Loucy (cell line): ENCODE data around the gene MYOD1.
A peak's percentile ranks its signal among the peaks of the same experiment; 100 is the strongest.

Experiments used
- CTCF ChIP-seq: fragments of 200-600 bp; sonication (generic); conservative IDR thresholded peaks from 2 replicates; pipeline ENCODE4 v1.5.1; 2014; ENCODE audit warnings: mild to moderate bottlenecking, antibody characterized with exemption, low read length
- EZH2phosphoT487 ChIP-seq: fragments of 200-600 bp; IDR thresholded peaks from 2 replicates; pipeline ENCODE4 v1.6.1; 2018; ENCODE audit warnings: antibody characterized with exemption, mild to moderate bottlenecking, moderate library complexity, borderline replicate concordance

DNA sequence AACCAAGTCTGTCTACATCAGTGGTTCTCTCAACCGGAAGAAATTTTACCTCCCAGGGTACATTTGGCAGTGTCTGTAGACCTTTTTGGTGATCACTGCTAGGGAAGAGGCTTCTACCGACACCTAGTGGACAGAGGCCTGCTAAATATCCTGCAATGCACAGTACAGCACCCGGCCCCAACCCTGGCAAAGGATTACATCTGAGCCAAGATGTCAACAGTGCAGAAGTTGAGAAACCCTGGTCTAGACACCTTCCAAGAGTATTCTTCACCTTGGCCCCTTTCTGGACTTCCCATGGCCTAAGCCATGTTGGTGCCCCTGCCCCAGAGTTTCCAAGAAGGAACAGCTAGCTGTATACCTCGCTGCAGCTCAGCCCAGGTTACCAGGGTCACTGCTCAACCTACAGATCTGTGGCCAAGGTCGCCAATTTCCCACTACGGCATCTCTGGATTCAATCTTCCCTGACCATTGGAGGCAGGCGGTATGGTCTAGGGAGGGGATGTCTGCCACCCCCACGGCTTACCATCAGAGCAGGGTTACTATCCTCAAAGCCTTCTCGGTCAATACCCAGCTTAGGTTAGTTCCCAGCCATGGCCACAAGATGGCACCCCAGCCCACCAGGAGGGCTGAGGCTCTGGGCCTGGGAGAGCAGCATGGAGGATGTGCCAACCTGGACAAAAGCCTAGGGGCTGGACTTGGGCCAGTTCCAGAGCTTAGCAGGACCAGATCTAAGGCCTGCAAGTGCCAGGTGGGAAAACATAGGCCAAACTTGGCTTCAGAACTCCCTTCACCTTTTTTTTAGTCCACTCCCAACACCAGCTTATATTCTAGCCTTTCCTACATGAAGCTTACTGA lies 11.5 kb downstream of the MYOD1 start:
- TF ChIP-seq CTCF (peak; percentile 77), EZH2phosphoT487 (no peak)
